GM19328 (cell line): ENCODE data around the gene BDKRB2.
"Not testable (repeated sequence)": the region's sequence is repeated elsewhere in the genome, so short reads cannot be mapped to it uniquely, and the experiment has no call there.

Source experiments
- ATAC-seq: cut with Tn5 transposase; IDR thresholded peaks from one replicate; pipeline ENCODE4 v1.9.1; 2021; ENCODE audit warnings: mild to moderate bottlenecking, moderate library complexity; ENCODE audit not compliant: unreplicated experiment

Gene BDKRB2

GRCh38 chr14:96221841-96222240 is 17.2 kb downstream of the BDKRB2 start:
- no peak for ATAC-seq

GRCh38 chr14:96224480-96225096 is 19.9 kb downstream of the BDKRB2 start:
- ATAC-seq = no peak

- no peak for ATAC-seq
Observed at GRCh38 chr14:96225213-96225612, 20.6 kb downstream of the BDKRB2 start.

GRCh38 chr14:96225745-96226151 is 21.1 kb downstream of the BDKRB2 start:
- no peak for ATAC-seq

- no peak for ATAC-seq
Observed at GRCh38 chr14:96227428-96227827, 22.8 kb downstream of the BDKRB2 start.

GRCh38 chr14:96229315-96229714 is 24.7 kb downstream of the BDKRB2 start:
- ATAC-seq = no peak

GRCh38 chr14:96231056-96231455 is 26.4 kb downstream of the BDKRB2 start:
- no peak for ATAC-seq

GRCh38 chr14:96231526-96232130 is 27.0 kb downstream of the BDKRB2 start:
- ATAC-seq = no peak

GRCh38 chr14:96232506-96232905 is 27.9 kb downstream of the BDKRB2 start:
- ATAC-seq = no peak

- ATAC-seq = no peak
Observed at GRCh38 chr14:96233661-96234060, 29.0 kb downstream of the BDKRB2 start.

- no peak for ATAC-seq
Observed at GRCh38 chr14:96235426-96235825, 30.8 kb downstream of the BDKRB2 start.

- ATAC-seq = no peak
Observed at GRCh38 chr14:96237641-96238040, 33.0 kb downstream of the BDKRB2 start.

- ATAC-seq = no peak
Observed at GRCh38 chr14:96238676-96239265, 34.1 kb downstream of the BDKRB2 start.

- ATAC-seq = no peak
Observed at GRCh38 chr14:96239711-96240141, 35.1 kb downstream of the BDKRB2 start.

- no peak for ATAC-seq
Observed at GRCh38 chr14:96240641-96241040, 36.0 kb downstream of the BDKRB2 start.

- no peak for ATAC-seq
Observed at GRCh38 chr14:96242126-96242525, 37.5 kb downstream of the BDKRB2 start.

GRCh38 chr14:96243785-96244184 is 39.1 kb downstream of the BDKRB2 start:
- no peak for ATAC-seq

GRCh38 chr14:96245074-96245473 is 40.4 kb downstream of the BDKRB2 start:
- not testable (repeated sequence) for ATAC-seq

GRCh38 chr14:96245710-96246538 is 41.3 kb downstream of the BDKRB2 start:
- ATAC-seq = no peak

- ATAC-seq = no peak
Observed at GRCh38 chr14:96246539-96246847, 41.9 kb downstream of the BDKRB2 start.

- ATAC-seq = no peak
Observed at GRCh38 chr14:96247031-96247430, 42.4 kb downstream of the BDKRB2 start.

- ATAC-seq = no peak
Observed at GRCh38 chr14:96249029-96249428, 44.4 kb downstream of the BDKRB2 start.
